CD4-positive, alpha-beta T cell treated with Interleukin-6 for 4 hours (primary cell): ENCODE data around the gene TXNIP.
A peak's percentile ranks its signal among the peaks of the same experiment; 100 is the strongest.

ENCODE experiments used
- DNase-seq: peaks from one replicate; pipeline ENCODE4 v3.0.0-alpha.2; 2020; ENCODE audit warnings: mixed read lengths

The TXNIP gene

DNA sequence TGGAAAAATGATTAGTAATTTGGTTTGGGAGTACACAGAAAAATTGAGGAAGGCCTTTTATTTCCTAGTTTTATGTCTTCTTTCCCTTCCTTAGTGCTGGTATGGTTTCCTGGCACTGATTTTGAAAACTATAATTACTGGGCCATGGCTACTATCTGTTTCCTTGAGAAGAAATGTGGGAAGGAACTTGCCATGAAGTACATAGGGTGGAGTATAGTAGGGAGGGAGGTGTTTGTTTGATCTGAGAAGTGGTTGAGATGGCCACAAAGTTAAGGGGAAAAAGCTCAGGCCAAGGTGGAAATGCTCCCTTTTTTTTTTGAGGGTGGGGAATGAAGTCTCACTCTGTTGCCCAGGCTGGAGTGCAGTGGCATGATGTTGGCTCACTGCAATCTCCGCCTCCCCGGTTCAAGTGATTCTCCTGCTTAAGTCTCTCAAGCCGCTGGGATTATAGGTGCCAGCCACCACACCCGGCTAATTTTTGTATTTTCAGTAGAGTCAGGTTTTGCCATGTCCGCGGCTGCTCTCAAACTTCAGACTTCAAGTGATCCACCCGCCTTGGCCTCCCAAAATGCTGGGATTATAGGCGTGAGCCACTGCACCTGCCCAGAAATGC is 13.9 kb upstream of the TXNIP start:
- no peak for DNase-seq

DNA sequence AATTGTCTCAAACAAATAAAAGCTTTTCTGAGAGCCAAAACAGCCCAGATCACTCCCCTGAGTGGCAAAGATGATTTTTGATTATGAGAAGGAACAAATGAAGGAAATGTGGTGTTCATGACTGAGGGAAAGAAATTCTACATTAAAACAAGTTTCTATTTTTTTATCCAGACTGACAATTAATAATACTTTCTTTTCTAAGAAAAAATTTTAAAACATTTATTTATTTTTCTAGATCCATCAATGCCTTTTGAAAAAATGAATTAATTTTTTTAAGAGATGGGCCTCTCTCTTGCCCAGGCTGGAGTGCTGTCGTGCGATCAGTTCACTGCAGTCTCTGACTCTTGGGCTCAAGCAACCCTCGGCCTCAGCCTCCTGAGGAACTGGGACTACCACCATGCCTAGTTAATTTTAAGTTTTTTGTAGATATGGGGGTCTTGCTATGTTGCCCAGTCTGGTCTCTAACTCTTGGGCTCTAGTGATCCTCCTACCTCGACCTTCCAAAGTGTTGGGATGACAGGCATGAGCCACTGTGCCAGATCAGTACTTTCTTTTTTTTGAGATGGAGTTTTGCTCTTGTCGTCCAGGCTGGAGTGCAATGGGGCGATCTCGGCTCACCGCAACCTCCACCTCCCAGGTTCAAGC is 11.2 kb upstream of the TXNIP start:
- DNase-seq = no peak

DNA sequence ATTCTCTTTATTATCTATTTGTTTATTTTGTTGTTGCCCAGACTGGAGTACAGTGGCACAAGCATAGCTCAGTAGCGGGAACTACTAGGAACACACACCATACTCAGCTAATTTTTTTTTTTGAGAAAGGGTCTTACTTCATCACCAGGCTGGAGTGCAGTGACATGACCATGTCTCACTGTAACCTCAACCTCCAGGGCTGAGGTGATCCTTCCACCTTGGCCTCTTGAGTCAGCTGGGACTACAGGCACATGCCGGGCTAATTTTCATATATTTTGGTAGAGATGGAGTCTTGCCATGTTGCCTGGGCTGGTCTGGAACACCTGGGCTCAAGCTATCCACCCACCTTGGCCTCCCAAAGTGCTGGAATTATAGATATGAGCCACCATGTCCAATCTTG is 5.3 kb upstream of the TXNIP start:
- no peak for DNase-seq

DNA sequence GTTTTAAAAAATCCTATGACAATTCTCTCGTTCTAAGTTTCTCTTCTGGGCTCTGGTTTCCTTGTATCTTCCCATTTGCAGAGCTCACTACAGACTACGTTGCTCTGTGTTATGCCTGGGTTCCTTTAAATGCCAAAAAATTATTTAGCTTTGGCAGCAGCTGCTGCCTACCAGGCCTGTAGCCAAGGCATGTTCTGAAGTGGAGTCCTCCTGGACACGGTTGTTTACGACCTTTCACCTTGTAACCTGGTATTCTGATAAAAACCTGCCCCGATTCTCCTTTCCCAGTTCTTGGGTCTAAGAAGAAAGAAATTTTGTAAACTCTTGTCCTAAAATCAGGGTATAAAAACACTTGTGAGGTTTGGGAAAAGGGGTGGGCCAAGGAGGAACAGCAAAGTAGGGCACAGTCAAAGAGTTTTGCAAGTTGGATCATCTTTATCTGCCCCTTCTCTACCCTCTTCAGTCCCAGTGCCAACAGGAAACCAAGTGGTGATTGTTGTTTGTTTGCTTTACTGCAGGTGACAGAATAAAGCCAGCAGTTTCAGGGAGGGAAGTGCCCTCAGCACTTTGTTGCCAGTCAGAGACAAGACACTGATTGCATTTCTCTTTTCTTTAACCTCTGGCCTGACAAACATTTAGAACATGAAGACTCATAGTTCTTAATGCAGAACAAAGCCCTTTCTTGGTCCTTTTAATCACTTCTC is 3.1 kb upstream of the TXNIP start:
- peak; percentile 59 for DNase-seq

DNA sequence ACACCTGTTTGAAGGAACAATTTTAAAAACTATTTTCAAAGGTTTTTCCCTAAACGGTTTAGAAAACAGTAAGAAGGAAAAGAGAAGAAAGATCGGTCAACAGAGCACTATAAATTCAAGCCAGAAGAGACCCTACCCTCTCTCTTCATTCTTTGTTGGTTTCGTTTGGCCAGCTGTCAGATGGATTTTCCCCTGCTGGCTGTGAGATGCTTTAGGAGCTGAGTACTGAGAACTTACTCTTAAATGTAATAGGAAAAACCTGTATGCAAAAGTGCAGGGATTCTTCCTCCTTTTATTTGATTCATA is 1.3 kb upstream of the TXNIP start:
- no peak for DNase-seq

DNA sequence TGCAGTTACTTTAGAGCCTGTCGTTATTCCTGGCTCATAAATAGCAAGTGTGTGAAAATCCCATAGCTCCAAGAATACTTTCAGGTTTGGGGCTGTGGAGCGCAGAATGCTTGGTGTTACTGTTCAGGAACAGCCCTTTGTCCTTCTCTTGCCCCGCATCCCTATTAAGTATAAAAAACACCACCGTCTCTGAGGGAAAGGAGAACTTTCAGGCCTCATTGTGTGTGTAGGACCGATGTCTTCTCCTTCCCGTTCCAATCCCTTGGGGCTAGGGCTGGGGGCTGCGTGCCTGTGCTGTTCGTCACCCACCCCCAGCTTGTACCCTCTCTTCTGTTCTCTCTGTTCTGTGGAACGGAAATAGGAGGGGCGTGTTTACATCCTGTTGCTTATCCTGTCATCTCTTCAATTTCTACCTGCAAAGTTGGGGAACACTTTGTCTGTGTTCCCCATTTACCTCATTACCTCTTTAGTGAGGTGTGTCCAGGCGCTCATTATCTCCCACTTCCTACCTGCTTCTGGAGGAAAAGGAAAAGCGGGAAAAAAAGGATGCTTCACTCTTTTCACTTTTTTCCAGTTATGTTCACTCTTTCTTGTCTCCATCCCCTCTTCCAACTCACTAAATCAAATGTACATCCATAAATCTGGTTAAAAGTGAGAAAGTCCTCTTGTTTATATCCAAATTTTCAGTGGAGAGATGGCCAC is 788 bp upstream of the TXNIP start:
- DNase-seq = peak; percentile 74

DNA sequence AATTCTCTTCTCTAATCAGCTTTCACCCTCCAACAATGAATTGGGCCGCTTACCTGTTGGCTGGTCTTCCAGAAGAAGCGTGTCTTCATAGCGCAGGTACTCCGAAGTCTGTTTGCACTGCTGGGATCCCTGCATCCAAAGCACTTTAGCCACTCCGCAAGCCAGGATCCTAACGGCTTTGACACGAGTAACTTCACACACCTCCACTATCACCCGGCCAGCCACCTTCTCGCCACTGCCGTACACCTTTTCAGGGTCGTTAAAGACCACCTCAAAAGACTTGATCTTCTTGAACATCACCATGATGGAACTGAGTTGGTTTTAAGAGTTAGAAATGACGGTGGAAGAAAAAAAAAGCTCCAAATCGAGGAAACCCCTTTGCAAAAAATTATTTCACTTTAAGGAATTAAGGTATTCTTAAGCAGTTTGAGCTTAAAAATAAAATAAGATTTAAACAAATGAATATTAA is 381 bp downstream of the TXNIP start:
- DNase-seq = peak; percentile 30

DNA sequence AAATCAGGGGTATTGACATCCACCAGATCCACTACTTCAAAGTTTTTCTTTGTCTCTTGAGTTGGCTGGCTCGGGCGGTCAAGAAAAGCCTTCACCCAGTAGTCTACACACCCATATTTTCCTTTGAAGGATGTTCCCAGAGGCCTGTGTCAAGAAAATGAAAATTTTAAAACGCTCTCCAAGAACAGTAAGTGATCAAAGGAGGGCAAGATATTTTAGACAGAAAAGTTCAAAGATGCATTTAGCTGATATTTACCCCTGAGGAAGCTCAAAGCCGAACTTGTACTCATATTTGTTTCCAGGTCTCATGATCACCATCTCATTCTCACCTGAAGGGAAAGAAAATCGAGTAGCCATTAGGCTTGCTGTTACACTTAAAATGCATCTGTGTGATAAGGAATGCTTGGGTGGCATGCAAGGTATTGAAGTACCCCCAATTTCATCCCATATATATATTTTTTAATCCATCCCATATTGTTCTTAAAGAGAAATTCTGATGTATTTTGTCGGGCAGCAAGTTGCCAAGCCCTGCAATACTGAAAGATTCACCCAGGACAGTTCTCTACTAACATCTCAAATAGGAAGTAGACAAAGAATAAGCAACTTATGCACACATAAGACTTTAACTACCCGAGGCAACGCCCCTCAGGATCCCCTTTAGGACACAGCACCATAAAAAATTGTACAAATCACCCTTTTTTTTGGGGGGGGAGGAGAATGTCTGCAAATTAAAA is 1.1 kb downstream of the TXNIP start:
- peak; percentile 29 for DNase-seq

DNA sequence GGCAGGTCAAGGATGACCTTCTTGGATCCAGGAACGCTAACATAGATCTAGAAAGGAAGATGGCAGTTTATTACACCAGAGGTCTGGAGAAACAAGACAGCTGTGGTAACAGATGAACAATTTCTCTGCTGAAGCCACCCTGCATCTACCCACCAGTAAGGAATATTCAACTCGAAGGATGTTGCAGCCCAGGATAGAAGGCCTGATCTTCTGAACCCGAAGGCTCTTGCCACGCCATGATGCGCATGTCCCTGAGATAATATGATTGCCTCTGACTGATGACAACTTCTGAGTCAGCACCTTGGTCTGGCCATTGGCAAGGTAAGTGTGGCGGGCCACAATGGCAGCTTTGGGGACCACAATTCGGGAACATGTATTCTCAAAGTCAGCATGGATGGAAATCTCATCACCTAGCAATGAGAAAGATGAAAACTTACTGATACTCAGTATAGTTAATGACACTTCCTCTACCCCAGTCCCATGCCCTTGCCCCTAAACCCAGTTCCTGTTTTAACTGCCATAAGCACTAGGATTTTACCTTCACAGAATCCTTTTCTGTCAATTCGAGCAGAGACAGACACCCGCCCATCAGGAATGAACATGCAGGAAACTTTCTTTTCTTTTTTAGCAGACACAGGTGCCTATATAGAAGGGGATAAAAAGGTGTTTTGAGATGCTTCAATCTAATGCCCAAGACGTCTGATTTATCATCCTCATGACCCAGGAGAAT is 1.8 kb downstream of the TXNIP start:
- DNase-seq = peak; percentile 57

DNA sequence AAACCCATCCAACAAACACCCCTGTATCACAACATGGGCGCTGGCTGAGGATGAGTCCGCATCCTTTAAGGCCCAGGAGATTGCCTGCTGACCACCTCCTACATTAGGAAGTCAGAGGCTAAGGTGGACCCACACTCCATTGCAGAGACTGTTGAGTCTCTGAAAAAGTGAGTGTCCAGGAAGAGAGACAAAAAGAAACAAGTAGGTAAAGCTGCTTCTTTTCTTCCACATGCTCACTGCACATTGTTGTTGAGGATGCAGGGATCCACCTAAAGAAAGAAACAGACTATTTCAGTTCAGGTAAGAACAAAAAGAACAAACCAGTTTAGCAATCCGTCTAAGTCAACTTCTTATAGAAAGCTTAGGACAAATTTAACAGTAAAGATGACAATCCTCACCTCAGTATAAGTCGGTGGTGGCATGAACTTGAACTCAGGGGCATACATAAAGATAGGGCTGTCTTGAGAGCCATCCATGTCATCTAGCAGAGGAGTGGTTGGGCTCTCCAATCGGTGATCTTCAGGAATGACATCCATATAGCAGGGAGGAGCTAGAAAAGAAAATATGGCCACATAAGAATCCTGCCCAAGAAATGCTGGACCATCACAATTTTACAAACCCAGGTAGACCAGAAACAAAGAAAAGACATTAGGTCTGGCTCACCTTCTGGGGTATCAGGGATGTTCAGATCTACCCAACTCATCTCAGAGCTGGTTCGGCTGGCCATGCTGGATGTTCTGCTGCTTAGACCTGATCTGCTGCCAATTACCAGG is 2.6 kb downstream of the TXNIP start:
- DNase-seq = no peak

DNA sequence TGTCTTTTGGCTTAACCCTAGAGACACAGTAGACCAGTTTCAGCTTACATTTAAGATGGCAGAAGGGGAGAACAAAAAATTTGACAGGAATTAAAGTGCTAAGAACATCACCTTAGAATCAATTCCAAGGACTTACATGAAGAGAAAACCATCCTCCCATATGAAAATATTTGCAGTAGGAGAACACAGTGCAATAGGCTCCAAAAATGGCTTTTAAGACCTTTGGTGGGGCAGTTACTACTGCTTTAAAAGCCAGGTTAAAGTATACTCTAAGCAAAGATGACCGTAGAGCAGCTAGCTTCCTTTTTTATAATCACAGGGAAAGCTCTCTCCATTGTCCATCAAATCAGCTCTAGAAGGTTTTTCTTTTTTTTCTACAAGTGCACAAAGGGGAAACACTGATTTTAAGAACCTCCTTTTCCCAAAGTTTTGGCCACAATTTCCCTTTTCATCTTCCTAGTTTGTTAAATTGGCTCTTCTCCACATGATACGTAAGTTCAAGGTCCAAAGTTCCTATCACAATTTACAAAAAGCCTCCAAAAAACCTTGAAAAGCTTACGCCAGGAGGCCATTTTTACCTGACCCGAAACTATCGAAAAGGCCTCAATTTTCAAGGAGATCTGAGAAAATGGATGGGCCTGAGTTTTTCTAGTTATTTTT is 3.3 kb downstream of the TXNIP start:
- DNase-seq = no peak

DNA sequence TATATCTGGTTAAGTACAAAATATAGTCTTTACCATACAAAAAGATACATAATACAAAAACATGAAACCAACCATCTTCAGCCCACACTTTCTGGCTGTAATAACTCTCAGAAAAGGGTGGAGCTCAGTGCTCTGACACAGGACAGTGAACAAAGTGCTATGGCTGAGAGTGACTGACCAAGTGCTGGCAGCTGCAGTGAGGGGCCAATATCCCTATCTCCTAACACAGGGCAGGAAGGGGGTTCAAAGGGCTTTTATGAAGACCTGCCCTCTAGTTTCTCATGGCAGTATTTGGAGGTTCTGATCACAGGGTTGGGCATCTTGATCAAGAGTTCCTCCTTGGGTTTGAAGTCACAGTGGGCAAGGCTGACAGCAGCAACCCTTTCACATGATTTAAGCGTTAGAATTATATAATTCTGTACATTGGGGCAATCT is 3.9 kb downstream of the TXNIP start:
- no peak for DNase-seq

DNA sequence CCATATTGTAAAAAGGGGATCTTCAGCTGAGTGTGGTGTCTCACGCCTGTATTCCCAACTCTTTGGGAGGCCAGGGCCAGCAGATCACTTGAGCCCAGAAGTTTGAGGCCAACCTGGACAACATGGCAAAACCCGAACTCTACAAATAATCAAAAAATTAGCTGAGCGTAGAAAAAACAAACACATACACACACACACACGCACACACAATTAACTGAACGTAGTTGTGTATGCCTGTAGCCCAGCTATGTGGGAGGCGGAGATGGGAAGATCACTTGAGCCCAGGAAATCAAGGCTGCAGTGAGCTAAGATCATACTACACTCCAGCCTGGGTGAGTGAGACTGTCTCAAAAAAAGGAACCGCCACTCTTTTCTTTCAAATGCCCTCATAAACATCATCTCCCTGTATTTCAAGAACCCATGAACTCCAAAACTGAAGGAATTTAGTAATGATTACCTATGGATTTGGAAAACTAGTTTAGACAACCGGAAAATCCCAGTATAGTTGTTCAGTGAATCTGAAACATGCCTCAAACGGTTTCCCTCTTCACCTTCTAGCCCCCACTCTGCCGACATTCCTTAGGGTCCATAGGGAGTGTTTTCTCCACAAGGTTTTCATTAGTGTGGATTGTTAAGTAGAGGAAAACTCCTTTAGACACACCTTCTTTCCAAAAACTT is 4.5 kb downstream of the TXNIP start:
- DNase-seq = no peak

DNA sequence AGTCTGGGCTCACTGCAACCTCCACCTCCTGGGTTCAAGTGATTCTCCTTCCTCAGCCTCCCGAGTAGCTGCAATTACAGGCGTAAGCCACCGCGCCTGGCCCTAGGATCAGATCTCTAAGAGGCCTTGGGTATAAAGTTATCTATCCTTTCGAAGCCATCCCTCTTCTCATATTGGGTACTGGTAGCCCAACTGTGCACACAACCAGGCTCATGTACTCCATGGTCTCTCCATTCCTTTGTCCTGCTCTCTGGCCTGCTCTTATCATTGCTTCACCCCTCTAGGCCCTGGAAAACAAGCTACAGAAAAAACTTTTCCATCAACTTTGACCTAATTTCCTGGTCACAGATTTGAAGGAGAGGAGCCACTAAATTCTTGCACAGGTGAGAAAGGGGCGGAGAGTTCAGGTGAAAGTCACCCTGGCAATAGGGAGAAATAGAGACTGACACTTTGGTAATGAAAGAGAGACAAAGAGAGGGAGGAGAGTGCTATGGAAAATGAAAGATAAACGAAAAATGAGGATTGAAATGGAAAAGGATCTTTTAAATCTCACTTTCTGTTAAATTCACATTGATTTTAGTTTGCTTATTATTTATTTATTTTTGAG is 6.0 kb downstream of the TXNIP start:
- no peak for DNase-seq

DNA sequence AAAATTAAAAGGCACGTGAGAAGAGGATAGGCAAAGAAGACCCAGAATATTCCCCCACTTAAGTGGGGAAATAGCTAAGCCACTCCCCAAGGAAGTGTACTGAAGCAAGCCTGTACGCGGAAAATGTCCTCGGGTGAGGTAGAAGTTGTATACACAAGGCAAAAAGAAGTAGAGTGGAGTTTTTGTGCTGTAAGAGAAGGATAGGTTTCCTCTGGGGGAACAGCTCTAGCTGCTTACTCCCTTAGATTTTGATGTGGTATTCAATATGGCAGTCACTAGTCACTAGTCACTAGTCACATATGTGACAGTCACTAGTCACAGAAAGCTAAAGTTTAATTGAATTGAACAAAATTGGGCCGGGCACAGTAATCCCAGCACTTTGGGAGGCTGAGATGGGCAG is 7.6 kb downstream of the TXNIP start:
- no peak for DNase-seq

DNA sequence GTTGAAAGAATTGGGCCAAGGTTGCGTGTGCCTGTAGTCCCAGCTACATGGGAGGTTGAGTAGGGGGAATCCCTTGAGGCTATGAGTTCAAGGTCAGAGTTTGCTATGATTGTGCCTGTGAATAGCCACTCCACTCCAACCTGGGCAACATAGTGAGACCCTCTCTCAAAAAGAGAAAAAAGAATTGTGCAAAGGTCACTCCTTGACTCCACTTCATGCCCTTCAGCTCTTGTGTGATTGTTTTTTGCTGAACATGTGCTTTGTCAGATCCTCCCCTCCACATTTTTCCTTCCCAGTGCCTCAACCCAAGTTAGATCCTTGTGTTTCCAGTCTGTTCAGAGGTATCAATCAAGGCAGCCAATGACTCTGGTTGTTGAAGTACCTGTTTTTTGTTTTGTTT is 8.5 kb downstream of the TXNIP start:
- no peak for DNase-seq

DNA sequence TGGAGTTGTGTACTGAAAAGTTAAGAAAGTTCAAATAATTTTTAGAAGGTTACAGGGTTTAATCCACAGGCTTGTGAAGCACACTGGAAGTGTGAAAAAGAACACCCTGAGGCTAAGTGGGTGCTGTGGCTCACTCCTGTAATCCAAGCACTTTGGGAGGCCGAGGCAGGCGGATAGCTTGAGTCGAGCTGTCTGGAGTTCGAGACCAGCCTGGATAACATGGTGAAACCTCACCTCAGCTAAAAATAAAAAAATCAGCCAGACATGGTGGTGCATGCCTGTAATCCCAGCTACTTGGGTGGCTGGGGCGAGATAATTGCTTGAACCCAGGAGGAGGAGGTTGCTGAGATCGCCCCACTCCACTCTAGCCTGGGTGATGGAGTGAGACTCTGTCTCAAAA is 9.8 kb downstream of the TXNIP start:
- DNase-seq = no peak

DNA sequence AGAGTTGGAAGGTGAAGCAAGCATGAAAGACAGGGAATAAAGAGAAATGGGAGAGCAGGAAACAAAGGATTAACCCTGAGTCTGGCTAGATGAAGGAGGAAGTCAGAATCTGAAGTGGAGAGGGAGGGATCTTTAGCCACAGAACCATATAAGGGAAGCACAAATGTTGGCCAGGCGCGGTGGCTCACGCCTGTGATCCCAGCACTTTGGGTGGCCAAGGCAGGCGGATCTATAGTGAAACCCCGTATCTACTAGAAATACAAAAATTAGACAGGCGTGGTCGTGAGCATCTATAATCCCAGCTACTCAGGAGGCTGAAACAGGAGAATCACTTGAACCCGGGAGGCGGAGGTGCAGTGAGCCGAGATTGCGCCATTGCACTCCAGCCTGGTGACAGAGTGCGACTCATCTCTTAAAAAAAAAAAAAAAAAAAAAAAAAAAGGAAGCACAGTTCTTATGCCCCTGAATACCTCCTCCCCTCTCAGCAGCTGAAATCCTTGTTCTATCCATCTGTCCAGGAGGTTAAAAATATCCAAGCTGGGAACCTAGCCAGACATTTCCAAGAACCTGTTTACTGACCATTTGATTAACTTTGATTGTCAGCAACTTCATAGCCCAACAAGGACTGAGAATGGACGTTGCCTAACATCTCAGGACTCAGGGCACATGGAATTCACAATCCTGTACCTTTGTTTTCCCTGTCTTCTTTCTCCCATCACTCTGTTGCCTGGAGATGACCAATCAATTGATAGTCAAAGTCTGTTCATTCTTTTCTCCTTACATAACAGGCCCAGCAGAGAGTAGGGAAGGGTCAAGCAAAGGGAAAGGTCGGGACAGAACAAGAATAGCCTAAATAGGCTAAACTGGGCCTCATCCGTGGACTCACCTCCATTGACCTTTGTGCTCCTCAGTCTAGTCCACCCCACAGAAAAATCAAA is 10.6 kb downstream of the TXNIP start:
- peak; percentile 14 for DNase-seq

DNA sequence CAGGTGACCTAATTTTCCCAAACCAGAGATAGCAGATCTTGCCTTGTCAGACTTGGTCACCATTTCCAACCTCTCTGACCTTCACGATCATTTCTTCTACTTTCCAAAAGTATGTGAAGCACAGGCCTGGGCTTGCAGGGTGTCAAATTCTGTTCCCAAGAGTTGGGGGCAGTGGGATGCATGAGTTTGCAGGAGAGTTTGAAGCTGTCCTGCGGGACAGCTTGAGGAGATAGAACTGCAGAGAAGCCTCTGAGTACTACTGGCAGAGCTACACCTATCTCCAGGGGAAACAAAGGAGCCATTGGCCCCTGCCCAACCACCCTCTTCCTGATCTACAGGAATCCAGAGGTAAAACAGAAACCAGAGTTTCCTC is 11.3 kb downstream of the TXNIP start:
- DNase-seq = no peak
